Bronchial smooth muscle cell (primary cell): ENCODE data around the gene MICALL1. TPM values are rescaled to one million over a fixed set of nuclear protein-coding genes. Genes with fewer than 3 reads are reported as not detected.

Source experiments
- total RNA-seq: library from RNA; depleted of rRNA; stranded (reverse); fragments of >200 nt; gene quantifications from 2 replicates; pipeline ENCODE4 v1.2.1, GENCODE V29; 2014

MICALL1 gene
- 8.4 and 10.2 TPM in 2 replicates for total RNA-seq

GRCh38 chr22:37905534-37906363 is at the start of gene MICALL1:
MICALL1 (plus strand) TSS chr22:37906297; CDS start chr22:37906423, 126 bp downstream.

GRCh38 chr22:37953437-37954179 is 47.5 kb downstream of the MICALL1 start, which contains the start of the genes C22orf23 and POLR2F:
C22orf23 (minus strand) TSS chr22:37953601; CDS start chr22:37953149, 452 bp downstream.
POLR2F (plus strand) TSS chr22:37953699; CDS start chr22:37953788, 89 bp downstream.

GRCh38 chr22:37983860-37984791 is 78.0 kb downstream of the MICALL1 start, which contains the start of gene SOX10:
SOX10 (minus strand) TSS chr22:37984555; CDS start chr22:37983784, 771 bp downstream.

Other genes with a start within 250 kb of the MICALL1 start
- 1.7 and 2.8 TPM in 2 replicates for gene PDXP, start 247.6 kb upstream of the MICALL1 start, total RNA-seq
- gene LGALS1, start 230.7 kb upstream of the MICALL1 start, total RNA-seq = 17,095 and 18,883 TPM in 2 replicates
- gene NOL12, start 220.0 kb upstream of the MICALL1 start, total RNA-seq = 20.2 and 25.5 TPM in 2 replicates
- gene TRIOBP, start 209.2 kb upstream of the MICALL1 start, total RNA-seq = 140 and 250 TPM in 2 replicates
- 15.0 and 24.3 TPM in 2 replicates for gene GCAT, start 98.4 kb upstream of the MICALL1 start, total RNA-seq
- not detected in 2 replicates for gene GALR3, start 82.9 kb upstream of the MICALL1 start, total RNA-seq
- 11.8 and 12.0 TPM in 2 replicates for gene ANKRD54, start 62.0 kb upstream of the MICALL1 start, total RNA-seq
- gene EIF3L, start 56.9 kb upstream of the MICALL1 start, total RNA-seq = 256 and 364 TPM in 2 replicates
- gene C22orf23, start 47.3 kb downstream of the MICALL1 start, total RNA-seq = 0.09 and 0.32 TPM in 2 replicates
- gene POLR2F, start 47.4 kb downstream of the MICALL1 start, total RNA-seq = 64.2 and 72.6 TPM in 2 replicates
- gene SOX10, start 78.3 kb downstream of the MICALL1 start, total RNA-seq = not detected in 2 replicates
- gene PICK1, start 151.1 kb downstream of the MICALL1 start, total RNA-seq = 9.6 and 13.4 TPM in 2 replicates
- gene SLC16A8, start 177.9 kb downstream of the MICALL1 start, total RNA-seq = 0.32 and 0.60 TPM in 2 replicates
- 0.69 and 1.1 TPM in 2 replicates for gene BAIAP2L2, start 204.4 kb downstream of the MICALL1 start, total RNA-seq